Measurements from ENCODE around the gene TRMT61A.

TRMT61A gene

DNA sequence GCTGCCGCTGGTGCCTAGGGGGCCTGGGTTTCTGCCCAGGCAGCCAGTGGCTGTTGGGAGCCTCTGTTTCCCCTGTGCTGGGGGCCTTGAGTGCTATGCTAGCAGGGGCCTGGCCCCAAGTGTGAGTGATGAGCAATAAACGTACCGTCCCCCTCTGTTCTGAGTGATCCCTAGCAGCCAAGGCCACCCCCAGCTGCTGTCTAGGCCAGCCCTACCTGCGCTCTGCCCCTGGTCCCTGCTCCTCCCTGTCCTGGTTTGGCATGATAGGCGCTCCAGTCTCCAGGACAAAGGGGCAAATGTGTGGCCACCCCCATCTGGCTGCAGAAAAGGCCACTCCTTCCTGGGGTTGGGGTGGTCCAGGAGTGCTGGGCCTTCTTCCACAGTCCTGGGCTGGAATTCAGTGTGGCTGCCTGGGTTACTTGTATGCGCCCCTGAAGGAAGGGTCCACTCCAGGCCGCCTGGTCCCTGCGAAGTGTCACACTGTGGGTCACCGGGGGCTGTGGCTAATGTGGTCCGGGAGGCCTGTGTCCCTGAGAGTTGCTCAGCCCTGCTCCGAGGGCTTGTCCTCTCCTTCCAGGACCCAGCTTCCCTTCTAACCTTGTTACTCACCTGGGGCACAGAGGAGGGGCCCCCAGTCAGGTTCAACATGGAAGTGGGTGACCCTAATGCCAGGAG lies 7.0 kb downstream of the TRMT61A start:
- DNase-seq: no peak

DNA sequence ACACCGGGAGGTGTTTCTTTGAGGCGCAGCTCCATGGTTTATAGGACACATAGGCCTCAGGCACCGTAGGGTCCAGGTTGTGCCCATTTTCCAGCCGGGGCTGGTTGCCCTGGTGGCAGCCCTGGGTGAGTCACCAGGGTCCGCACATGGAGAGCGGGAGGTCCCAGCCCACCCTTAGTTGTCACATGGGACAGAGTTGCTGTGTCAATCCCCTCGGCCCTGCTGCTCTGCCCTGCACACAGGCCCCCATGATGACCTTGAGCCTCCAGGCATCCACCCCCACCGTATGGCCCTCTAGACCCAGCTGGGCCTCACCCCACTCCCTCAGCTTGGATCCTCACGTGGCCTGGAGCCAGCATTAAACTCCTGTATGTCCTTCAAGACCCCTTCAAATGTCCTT lies 7.7 kb downstream of the TRMT61A start:
- DNase-seq: no peak

DNA sequence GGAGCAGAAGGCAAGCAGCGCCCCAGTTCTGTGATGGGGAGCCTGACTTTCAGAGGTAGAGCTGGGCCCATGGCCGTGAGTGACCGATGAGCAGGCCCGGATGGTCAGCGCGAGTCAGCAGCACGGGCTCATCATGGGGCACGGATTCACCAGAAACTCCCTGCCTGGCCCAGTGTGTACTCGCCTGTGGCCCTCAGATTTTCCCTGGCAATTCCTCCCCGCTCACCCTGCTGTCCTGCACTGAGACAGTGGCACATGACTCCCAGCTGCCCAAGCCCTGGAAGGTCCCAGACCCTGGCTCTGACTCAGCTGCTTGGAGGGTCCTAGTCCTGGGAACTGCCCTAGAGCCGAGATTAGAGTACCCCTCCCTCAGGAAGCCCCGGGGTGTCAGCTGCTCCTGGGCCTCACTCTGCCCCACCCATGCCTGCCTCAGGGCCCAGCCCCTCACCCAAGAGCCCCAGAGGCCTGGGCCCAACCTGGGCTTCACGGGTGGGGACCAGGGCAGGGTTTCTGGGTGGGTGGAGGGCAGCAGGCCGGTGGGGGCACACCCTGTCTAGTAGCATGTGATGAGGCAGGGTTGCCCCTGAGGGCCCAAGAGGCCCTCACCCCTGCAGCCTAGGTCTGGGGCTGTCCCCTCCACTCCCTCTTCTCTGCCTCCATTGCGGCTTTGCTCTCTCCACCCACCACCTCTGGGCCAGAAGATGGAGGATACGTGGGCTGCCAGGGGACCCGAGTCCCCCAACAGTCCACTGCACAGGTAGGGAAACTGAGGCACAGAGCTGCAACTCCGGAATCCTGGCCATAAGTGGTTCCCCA lies 8.4 kb downstream of the TRMT61A start:
- no peak for DNase-seq

DNA sequence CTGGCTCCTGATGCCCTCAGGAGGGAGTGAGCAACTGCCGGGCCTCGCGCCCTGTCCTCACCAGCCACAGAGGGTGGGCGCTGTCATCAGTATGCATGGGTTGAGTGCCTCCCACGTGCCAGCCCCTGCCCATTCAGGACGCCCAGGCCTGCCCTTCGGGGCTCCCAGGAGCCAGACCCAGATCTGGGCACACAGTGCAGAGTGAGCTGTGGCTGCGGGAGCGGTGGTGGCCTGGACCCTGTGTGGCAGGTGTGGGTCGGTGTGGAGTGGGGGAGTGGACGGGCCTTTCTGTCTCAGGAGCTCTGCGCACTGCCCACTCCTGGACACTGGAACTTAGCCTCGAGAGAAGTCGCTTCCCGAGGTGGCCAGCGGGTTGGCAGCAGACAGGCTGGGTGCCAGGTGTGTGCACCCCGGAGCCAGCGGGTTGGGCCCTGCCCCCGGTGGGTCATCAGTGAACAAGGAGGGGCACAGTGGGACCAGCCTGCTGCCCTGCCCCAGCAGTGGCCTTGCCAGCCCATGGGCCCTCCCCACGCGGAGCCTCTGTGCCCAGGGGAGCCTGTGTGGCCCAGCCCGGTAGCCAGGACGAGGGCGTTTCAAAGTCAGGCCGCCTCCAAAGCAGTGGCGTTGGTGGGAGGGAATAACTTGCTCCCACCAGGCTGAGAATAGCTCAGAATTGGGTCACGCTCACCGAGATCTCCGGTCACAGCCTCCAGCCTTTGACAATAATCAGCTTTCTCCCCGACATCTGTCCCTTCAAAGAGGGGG lies 9.5 kb downstream of the TRMT61A start:
- DNase-seq: no peak

DNA sequence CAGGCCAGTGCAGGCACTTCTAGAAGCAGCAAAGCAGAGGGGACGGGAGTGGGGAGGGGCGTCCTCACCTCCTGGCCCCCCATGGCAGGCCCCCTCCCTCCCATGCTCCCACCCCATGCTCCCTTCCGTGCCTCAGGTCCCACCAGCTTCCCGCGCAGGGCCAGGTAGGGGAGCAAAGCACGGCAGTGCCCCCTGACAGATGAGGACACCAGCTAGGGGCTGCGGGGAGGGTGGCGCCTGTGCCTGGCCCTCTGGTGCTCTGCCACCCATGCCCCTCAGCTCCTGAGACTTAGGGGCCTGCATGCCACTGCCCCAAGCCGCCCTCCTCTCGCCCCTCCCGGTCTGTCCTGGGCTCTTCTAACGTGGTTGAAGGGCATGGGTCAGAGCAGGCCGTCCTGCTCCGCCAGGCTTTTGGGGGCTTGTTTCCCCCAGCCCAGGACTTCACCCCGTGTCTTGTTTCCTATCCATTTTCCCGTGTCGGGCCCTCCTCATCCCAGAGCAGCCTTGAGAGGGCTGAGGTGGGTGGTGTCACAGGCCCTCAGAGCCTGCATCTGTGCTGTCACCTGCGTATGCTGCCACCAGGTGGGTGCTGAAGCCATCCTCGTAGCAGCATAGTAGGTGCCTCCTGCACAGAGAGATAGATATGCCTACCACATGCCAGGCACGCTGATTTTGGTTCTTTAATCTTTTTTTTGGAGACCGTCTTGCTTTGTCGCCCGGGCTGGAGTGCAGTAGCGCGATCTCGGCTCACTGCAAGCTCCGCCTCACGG lies 10.2 kb downstream of the TRMT61A start:
- no peak for DNase-seq

DNA sequence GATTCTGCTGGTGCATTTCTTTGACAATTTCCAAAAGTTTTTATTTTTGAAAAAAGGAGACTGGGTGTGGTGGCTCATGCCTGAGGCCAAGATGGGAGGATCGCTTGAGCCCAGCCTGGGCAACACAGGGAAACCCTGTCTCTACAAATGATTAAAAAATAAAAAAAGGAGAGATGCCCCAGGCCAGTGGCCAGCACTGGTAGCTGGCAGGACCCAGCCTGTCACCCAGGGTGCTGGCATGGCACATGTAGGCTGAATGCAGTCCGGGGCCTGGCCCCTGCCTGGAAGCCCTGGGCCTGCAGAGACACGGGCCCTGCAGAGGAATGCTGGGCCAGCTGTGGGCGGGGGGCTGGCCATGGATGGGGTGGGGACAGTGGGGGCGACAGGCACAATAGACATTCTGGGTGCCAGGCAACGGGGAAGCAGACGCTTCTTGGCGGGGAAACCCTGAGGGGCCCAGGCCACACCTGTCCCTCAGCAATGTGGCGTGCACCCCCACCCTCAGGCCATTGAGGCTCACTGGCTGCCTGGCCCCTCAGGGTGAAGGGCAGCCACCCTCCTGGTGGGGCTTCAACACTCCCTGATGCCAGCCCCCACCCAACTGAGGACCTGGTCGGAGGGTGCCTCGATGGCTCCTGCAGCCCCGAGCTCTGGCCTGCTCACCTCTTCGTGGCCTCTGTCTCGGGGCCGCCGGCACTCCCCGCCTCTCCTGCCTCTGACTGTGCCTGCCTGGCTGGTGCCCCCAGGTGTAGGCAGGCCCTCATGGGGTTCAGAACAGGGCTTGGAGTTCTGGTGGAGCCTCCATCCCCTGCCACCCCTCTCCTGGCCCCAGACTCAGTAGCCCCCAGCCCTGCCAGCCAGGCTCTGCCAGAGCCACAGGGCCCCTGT lies 12.1 kb downstream of the TRMT61A start:
- DNase-seq: no peak

DNA sequence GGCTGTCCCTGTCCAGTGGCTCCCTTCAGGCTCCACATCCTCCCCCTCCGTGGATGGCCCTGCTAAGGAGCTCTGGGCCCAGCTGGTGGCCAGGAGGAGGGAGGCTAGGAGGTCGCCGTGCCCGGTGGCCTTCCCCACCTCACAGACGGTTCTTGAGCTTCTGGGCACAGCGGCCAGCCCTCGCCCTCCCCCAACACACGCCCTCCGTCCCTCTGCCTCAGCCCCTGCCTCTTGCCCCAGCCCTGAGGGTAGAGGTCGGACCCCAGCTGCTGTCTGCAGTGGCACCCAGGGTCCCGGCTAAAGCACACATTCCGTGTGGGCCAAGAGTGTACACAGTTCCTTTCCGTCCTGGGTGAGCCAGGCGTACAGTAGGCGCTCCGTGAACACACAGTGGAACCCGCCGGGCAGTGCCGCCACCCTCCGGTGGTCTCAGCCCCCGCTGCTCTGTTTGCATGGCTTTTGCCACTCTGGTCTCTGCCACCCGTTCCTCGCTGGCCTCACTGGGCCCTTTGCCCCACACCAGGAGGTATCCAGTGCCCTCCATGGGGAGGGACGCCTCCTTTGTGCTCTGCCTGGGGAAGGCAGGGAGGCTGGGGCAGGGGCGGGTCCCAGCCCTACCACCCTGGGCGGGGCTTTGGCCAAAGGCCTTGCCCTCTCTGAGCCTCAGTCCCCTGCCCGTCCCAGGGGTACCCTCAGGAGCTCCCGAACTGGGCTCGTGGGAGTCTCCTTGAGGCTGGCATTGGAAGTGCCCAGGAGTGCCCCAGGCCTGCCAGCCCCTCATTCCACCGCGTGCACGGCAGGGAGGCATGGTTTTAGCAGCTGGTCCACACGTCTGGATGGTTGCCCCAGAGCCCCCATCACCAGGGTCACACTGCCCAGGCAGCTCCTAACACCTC lies 13.0 kb downstream of the TRMT61A start:
- no peak for DNase-seq

DNA sequence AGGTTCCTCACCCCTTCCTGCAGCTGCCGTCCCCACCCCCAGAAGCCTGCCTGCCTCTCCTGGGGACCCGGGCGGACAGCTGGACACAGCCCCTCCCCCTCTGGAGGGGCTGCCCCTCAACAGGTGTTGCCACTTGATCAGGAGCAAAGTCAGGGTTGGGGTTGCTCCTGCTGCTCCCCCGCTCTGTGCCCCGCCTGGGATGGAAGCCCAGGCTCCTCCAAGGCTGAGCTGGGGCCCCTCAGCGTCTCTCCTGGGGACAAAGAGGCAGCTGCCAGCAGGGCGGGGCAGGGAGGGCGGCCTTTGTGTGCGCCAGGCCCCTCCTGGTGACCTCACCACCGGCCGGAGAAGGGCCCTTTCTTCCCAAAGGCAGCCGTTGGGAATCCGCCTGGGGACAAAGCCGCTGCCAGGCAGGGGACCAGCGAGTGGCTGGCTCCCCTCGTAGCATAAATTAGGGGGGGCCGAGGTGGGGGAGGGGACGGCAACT lies 13.7 kb downstream of the TRMT61A start:
- no peak for DNase-seq

DNA sequence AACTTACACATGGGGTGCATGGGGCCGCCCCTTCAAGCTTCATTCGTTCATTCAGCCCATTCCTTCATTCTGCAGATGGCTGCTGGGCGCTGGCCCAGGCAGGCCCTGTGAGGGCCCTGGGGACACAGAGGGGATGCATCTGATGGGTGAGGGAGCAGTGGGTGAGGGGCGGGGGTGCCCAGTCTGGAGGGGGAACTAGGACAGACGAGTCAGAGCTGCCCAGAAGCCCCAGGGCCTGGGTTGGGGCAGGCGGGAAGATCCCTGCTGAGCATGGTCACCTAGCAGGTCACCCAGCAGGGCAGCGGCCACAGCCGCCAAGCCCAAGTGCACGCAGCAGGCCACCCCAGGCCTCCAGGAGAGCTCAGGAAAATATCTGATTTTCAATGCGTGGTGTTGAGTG lies 14.1 kb downstream of the TRMT61A start:
- DNase-seq: no peak

DNA sequence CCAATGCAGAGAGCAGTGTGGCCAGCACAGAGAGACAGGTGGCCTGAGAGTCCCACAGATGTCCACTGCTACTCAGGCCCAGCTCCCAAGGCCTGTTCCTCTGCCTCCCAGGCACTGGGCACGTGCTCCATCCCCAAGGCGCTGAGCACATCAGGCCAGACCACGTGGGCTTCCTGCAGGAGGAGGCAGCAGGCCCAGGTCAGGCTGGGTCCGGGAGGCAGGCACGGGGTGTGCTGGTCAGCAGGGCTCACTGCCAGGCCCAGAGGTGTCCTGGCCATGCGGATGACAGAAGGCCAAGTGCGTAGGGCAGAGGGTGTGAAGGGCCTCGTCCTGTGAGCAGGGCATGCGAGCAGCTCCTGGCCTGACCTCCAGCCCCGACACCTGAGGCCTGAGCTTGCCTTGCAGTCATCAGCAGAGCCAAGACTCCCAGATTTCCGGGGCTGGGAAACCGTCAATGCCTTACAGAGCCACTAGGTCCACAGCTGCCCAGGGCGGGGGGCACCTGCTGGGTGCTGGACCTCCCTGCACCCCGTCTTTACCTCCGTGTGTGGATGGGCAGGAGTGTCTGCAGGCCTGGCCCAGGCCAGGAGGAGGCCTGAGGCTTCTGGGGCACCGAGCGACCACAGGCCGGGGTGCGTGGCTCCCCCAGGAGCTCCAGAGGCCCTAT lies 14.9 kb downstream of the TRMT61A start:
- no peak for DNase-seq

DNA sequence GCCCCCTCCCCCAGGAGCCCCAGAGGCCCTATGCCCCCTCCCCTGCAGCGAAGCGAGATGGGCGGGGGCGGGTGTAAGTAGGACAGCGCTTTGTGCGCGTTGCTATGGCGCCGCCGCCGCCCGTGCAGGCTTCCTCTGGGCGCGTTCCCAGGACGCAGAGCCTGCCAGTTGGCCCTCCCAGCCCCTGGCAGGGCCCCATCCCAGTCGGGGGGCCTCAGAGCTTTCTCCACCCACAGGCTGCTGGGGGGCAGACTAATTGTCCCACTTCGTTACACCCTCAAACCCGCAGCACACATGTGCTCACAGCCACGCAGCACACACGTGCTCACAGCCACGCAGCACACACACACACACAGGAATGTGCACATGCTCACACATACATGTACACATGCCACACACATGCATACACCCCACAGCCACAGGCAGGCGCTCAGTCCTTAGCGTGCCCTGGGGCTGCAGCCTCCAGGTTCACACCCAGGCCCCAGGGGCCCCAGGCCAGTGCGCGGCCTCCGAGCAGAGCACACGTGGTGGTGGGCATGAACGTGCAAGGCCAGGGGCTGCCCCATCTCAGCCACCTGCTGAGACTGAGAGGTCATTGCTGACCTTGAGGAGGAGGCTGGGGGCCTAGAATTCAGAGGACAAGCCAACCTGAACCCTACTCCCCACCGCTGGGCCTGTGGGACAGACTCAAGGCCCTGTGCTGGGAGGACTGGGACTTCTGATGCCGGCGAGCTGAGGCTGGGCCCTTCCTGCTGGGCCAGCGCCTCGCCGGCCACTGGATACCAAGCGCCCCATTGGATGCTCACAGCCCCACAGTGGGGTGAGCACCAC lies 15.6 kb downstream of the TRMT61A start:
- no peak for DNase-seq

DNA sequence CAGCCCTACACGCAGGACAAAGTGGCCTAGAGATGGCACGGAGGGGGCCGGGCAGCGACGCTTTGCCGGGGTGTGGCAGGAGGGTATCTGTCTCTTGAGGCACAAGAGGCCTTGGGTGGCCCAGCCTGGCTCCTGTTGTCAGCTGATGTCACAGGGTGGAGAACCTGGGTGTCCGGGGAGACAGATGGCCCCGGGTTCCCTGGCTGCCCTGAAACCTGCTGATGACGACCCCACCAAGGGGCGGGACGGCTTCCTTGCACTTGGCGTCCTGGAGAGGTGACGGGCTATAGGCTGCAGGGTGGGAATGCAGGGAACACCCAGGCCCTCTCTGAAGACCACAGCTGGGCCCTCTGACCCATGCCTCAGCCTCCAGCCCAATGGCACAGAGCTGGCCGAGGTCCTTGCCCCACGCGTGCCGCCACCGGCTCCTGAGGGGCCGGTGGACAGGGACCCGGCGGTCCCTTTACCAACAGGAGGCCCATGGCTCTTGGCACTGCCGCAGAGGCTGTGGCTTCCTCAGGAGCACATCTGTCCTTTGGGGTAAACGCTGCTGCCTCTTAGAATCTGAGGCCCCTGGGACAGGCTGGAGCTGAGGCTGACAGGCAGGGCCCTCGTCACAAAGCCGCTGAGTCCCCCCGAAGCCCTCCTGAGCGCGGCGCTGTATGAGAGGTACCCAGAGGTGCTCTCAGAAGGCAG lies 16.4 kb downstream of the TRMT61A start:
- no peak for DNase-seq

DNA sequence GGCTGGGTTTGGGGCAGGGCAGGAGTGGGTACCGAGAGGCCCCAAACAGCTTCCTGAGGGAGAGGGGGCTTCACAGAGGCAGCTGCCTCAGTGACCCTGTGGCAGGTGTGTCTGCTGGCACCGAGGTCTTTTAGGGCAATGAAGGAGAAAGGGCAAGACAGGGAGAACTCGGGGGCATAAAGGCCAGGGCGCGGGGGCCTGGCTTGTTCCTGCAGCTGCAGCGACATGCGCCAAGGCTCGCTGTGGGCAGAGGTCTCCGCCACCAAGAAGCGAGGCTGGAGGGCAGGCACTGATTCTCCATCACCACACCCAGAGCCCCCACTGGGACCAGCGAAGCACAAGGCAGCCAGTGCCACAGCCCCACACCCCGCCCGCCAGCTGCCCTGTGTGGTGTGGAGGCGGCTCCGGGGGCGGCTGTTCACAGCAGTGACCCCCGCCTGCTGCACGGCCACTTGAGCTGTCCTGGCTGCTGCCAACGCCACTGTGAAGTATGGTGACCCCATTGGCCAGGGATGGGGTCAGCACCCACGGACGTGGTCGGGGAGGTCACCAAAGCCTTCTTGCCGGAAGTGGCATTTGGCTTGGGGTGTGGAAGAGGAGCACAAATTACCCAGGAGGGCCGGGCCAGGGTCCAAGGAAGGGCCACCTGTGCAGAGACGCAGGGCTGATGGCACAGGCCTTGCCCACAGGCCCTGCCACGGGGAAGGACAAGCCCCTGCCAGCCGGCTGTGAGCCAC lies 17.1 kb downstream of the TRMT61A start:
- no peak for DNase-seq

DNA sequence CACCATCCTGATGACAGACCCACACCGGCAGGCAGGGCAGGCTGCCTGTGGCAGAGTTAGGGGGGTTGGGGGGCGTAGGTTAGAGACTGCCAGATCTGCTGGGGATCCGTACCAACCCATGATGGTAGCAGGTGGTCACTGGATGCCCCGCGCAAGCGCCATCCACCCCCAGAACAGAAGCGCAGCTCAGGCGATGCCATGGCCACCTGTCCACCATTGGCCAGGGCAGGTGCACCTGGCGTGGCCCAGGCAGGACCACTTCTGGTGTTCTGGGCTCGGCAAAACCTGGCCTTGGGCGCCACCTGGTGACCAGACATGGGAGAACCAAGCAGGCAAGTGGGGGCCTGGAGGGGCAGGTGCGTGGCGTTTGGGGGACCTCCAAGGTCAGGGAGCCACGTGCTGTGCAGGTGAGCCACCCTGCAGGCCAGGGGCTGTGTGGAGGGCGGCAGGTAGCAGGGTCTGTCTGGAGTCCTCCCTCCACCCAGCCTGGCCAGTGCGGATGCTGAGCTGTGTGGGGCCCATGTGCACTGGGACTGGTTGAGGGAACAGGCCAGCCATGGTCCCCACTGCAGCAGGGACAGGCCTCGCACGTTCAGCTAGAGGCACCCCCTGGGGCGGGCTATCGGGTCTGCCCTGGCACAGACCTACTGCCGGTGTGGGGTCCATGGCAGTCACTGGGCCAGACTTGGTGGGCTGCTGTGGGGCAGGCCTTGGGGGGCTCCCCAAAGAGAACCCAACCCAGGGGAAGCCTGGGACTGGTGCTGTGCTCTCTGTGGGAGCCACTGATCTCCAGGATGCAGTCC lies 17.9 kb downstream of the TRMT61A start:
- peak; percentile 79 for DNase-seq

DNA sequence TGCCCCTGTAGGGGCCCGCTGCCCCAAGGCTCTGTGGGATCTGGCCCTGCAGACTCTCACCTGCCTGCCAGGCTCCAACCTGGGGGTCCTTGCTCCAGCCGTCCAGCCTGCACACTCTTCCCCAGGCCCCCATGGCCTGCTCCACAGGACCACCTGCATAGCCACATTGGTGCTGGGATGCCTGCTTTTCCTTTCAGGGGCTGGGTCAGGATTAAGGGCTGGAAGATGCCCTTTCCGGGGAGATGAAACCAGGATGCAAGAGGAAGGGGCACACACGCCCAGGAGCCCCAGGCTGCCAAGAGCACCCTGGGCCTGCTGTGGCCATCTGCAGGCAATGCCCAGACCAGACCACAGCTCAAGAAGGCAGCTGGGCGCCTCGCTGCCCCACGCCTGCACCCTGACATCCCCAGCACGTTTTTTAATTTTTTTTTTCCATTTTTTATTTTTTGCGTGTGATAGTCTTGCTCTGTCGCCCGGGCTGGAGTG lies 18.5 kb downstream of the TRMT61A start:
- DNase-seq: no peak

DNA sequence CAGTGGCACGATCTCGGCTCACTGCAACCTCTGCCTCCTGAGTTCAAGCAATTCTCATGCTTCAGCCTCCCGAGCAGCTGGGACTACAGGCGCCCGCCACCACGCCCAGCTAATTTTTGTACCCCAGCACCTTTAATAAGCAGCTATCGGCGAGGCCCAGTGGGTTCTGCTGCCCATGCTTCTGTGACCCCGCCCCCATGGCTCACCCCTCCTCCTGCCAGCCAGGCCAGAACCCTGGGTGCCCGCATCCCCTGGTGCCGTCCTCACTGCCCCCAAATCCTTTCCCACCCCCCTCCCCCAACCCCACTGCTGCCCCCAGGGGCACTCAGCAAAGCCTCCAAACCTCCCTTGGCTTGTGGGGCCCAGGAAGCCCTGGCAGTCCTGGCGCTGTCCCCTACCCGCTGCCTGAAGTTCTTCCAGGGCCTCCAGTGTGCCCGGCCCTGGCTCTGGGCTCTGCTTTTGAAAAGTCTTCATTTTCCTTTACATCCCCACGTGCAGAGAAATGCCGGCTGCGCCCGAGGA lies 19.0 kb downstream of the TRMT61A start:
- no peak for DNase-seq
